Smooth muscle cell of the pulmonary artery (primary cell): ENCODE results near the gene LARP4. TPM values are rescaled to one million over a fixed set of nuclear protein-coding genes. Genes with fewer than 3 reads are reported as not detected.

Source experiments
- total RNA-seq: library from RNA; depleted of rRNA; stranded (reverse); fragments of >200 nt; gene quantifications from 2 replicates; pipeline ENCODE4 v1.2.3, GENCODE V29; 2014

The LARP4 gene
- total RNA-seq: 40.0 and 49.1 TPM in 2 replicates

GRCh38 chr12:50400638-50401499, at the start of gene LARP4:
TSS of gene LARP4 (plus strand) at chr12:50400885. CDS start at chr12:50401011, 126 bp downstream.

DNA sequence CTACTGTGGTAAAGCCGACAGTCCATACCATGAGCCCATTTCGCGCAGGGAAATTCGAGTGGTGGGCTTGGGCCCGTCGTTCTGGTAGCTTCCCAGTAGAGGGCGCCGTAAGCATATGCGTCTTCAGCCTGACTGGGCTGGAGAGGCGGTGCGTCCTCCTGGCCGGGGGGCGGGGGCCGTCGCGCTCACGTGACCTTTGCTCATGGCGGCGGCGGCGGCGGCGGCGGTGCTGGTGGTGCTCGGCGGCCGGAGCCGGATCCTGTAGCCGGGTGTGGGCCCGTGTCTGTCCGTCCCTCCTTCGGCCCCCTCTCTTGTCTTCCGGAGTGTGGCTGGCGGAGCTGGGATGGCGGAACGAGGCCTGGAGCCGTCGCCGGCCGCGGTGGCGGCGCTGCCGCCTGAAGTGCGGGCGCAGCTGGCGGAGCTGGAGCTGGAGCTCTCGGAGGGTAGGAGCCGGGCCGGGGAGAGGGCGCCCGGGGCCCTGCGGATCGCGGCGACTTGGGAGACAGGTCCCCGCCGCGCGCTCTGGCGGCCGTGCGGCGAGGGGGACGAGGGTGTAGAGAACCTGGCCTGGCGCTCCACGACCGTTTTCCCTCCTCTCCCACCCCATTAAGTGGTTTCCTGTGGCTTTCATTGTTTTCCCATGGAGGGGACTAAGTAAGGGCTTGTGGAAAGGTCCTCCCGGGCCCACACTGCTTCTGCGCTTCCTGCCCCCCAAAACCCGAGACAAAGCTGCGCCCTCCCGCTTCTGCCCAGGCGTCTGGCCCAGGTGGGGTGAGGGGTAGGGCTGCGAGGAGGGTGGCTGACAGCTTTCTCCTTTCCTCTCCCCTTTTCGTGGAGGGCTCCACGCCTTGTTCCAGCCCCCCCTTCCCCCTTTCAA, 104.4 kb downstream of the LARP4 start, which contains the start of gene DIP2B:
DIP2B (plus strand) TSS at position 188 of the 877 bp plus-strand sequence; CDS start at position 344, 156 bp downstream.

Other genes starting within 250 kb of the LARP4 start
- gene CERS5, start 233.5 kb upstream of the LARP4 start, total RNA-seq: 72.0 and 77.0 TPM in 2 replicates
- gene LIMA1, start 117.4 kb upstream of the LARP4 start, total RNA-seq: 102 and 123 TPM in 2 replicates
- gene FAM186A, start 4.3 kb upstream of the LARP4 start, total RNA-seq: not detected in 2 replicates
- gene DIP2B, start 104.1 kb downstream of the LARP4 start, total RNA-seq: 25.7 and 34.1 TPM in 2 replicates